Measurements from ENCODE around the gene FCHO2.
"Not testable (repeated sequence)": the region's sequence is repeated elsewhere in the genome, so short reads cannot be mapped to it uniquely, and the experiment has no call there.

FCHO2 gene

DNA sequence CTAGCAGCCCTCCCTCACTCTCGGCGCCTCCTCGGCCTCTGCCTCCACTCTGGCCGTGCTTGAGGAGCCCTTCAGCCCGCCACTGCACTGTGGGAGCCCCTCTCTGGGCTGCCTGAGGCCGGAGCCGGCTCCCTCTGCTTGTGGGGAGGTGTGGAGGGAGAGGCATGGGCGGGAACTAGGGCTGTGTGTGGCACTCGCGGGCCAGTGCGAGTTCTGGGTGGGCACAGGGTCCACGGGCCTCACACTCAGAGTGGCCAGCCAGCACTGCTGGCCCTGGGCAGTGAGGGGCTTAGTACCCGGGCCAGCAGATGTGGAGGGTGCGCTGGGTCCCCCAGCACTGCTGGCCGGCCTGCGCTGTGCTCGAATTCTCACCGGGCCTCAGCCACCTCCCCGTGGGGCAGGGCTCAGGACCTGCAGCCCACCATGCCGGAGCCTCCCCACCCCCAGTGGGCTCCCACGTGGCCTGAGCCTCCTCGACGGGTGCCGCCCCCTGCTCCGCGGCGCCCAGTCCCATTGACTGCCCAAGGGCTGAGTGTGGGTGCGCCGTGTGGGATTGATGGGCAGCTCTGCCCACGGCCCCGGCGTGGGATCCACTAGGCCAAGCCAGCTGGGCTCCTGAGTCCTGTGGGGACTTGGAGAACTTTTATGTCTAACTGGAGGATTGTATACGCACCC is 30.4 kb upstream of the FCHO2 start:
- no peak for DNase-seq (ENCODE audit: low read depth)
- H3K4me3 ChIP-seq (ENCODE audit: low read length) = no peak overlapping the region
- TF ChIP-seq, protein P1, sequence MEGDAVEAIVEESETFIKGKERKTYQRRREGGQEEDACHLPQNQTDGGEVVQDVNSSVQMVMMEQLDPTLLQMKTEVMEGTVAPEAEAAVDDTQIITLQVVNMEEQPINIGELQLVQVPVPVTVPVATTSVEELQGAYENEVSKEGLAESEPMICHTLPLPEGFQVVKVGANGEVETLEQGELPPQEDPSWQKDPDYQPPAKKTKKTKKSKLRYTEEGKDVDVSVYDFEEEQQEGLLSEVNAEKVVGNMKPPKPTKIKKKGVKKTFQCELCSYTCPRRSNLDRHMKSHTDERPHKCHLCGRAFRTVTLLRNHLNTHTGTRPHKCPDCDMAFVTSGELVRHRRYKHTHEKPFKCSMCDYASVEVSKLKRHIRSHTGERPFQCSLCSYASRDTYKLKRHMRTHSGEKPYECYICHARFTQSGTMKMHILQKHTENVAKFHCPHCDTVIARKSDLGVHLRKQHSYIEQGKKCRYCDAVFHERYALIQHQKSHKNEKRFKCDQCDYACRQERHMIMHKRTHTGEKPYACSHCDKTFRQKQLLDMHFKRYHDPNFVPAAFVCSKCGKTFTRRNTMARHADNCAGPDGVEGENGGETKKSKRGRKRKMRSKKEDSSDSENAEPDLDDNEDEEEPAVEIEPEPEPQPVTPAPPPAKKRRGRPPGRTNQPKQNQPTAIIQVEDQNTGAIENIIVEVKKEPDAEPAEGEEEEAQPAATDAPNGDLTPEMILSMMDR (conservative IDR thresholded peaks at IDR 0.05; ENCODE audit: low read length) = no peak

DNA sequence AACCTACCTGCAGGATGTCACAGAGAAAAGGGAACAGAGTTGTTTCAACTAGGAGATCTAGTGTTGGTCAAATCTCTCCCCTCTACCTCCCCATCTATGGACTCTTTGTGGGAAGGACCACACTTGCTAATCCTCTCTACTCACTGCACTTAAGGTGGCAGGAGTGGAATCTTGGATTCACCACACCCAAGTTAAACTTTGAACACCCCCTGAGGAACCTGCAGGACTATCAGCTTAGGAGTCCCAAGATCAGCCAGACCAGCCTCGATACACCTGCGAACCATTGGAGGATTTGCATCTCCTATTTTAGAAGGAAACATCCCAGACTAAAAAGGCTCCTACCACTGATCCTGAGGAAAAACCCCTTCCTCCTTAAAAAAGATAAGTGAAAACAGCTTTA is 23.2 kb upstream of the FCHO2 start:
- H3K4me3 ChIP-seq (ENCODE audit: low read length); DNase-seq (ENCODE audit: low read depth): not testable (repeated sequence)

DNA sequence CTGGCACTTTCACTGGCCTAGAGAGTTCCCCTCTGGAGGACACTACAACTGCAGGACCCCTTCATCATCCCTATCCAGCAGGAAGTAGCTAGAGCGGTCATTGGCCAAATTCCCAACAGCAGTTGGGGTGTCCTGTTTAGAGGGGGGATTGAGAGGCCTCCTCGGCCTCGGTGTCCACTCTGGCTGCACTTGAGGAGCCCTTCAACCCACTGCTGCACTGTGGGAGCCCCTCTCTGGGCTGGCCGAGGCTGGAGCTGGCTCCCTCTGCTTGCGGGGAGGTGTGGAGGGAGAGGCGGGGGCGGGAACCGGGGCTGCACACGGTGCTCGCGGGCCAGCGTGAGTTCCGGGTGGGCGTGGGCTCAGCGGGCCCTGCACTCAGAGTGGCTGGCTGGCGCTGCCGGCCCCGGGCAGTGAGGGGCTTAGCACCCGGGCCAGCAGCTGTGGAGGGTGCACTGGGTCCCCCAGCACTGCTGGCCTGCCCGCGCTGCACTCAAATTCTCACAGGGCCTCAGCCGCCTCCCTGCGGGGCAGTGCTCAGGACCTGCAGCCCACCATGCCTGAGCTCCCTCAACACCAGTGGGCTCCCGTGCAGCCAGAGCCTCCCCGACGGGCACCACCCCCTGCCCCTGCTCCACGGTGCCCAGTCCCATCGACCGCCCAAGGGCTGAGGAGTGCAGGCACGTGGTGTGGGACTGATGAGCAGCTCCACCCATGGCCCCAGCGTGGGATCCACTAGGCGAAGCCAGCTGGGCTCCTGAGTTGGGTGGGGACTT is 20.7 kb upstream of the FCHO2 start:
- DNase-seq (ENCODE audit: low read depth); H3K4me3 ChIP-seq (ENCODE audit: low read length): not testable (repeated sequence)

DNA sequence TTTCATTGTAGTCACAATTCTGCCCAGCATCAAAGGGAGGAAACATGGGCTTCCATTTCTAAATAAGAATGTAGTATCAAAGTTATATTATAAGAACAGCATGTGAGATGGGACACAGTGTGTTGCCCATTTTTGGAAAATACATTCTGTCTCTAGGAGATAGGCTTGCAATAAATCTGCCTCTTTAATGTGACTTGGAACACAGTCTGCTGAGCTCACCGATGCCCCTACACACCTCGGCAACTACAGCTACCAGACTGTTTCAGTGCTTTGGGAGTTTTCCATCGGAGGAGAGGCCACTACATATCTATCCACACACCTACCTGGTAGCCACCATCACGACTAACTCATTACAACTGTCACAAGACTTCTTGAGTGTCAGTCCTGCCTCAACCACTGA is 18.9 kb upstream of the FCHO2 start:
- TF ChIP-seq, protein P1 (conservative IDR thresholded peaks at IDR 0.05; ENCODE audit: low read length) = no peak
- H3K4me3 ChIP-seq (ENCODE audit: low read length) = no peak overlapping the region
- DNase-seq (ENCODE audit: low read depth) = no peak

DNA sequence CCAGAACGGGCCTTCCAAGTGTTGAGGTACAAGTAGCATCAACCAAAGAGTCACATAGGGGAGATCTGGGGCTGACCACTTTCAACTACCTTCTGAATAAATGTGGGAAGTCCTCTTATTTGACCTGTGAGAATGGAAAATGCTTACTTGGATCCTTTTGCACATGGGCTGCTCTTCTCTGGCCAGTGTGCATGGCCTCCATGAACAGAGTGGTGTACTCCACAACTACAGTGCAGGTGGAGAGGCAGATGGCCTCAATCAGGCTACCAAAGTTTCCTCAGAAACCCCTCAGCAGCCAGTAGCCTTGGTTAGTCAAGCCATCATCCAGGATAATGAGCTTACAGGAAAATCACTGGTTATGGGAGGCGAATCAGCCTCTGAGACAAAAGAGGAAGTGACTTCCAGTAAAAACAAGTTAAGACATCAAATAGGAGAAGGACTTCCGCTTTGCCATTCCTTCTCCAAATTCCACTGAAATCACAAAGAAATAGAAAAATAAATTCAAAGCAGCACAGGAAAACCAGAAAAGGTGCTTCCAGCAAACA is 18.3 kb upstream of the FCHO2 start:
- no peak for DNase-seq (ENCODE audit: low read depth)
- H3K4me3 ChIP-seq (ENCODE audit: low read length) = no peak overlapping the region
- TF ChIP-seq, protein P1 (conservative IDR thresholded peaks at IDR 0.05; ENCODE audit: low read length) = no peak

DNA sequence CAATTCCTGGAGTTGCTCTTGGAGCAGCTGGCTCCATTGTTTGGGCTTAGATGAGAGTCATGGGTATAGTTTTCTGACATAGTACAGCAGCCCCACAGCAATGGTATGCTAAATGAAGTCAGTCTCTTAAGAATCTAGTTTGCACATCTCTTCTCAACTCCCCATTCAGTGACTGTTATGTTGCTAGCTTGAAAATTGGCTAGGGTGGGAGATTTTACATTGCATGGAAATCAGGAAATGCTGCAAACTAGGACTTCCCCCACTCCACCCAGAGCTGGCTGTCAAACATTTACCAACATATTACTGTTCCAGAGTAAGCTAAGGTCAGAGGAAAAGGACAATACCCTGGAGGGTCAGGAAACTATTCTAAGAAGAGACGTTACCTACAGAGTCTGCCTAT is 17.6 kb upstream of the FCHO2 start:
- H3K4me3 ChIP-seq (ENCODE audit: low read length) = no peak overlapping the region
- TF ChIP-seq, protein P1 (conservative IDR thresholded peaks at IDR 0.05; ENCODE audit: low read length) = no peak
- no peak for DNase-seq (ENCODE audit: low read depth)

DNA sequence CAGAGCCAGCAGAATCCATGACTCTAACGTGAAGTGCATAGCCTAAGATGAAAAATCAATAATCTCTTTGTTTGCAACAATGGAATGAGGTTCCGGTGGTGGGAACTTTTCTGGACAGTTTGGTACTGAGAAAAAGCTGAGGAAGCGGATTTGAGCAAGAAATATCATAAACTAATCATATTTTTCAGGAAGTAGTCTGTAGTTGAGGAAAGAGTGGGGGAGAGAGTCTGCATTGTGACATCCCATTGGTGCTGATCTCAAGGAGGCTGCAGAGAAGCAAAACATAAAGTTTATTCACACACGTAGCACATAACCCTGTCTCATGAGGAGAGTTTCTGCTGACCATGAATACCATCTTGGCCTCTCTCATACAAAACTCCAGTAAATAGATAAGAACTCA is 15.8 kb upstream of the FCHO2 start:
- no peak overlapping the region for H3K4me3 ChIP-seq (ENCODE audit: low read length)
- TF ChIP-seq, protein P1 (conservative IDR thresholded peaks at IDR 0.05; ENCODE audit: low read length) = no peak
- DNase-seq (ENCODE audit: low read depth) = no peak

DNA sequence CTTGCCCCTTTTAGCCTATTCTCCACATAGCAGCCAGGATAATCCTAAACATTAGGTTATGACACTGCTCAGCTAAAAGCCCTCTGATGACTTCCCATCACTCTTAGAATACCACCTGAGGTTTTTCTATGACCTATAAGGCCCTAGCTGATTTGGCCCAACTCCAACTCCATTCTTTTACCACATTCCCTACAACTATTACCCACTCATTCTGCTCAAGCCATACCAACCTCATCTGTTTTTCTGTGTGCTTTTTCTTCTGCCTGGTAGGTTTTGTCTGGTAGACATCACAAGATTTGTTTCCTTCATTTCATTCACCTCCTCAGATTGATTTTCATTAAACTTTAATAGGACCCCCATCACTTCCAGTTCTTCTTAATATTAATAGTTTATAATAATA is 12.5 kb upstream of the FCHO2 start:
- TF ChIP-seq, protein P1 (conservative IDR thresholded peaks at IDR 0.05; ENCODE audit: low read length) = no peak
- H3K4me3 ChIP-seq (ENCODE audit: low read length) = no peak overlapping the region
- DNase-seq (ENCODE audit: low read depth) = no peak

Measured in AG10803 (cell line).